NOMO-1 treated with dmso at 0.1 percent for 144 hours (cell line): ENCODE data around the gene STK16.

Experiments
- DNase-seq: peaks from one replicate; lab custom pipeline; 2025; ENCODE audit not compliant: unreplicated experiment; lab: John Stamatoyannopoulos, UW

STK16 gene

DNA sequence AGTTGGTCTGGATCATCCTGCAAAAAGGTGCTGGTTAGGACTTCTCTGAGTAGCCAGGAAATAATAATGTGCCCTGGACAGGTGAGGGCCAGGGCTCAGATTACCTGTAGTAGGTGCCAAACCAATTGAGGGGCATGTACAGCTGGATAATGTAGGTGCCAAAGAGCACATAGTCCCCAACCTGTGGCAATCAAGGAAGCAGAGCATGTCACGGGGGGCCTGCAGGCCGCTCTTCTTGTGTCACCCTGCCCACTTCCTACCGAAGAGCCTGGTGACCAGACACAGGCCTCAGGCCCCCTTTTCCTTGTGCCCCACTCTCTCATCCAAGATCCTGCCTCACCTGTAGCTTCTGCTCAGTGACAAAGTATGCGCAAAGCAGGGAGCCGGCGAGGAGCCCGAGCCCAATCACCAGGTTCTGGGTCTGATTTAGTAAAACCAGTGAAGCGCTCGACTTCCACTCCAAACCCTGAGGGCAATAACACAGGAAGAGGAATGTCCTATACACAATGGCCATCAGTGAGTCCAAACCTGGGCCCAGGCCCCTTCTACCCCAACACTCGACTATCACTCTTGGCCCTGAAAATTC is 31.7 kb upstream of the STK16 start:
- no peak for DNase-seq

DNA sequence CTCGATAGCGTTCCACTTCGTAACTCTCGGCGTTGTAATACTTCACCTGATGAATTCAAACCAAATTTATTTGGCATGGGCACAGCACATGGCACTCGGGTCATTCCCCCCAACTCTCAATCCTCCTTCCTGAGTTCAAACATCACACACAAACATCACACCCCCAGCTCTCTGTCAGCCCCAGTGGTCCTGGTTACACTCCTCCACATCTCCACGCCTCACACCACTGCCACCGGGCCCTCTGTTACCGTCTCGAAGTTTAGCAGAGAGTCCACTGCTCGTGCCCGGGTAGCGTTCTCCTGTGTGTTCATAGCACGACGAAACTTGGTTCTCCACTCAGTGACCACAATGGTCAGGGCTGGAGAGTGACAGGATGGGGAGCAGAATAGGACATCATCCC is 31.1 kb upstream of the STK16 start:
- DNase-seq, result no peak

DNA sequence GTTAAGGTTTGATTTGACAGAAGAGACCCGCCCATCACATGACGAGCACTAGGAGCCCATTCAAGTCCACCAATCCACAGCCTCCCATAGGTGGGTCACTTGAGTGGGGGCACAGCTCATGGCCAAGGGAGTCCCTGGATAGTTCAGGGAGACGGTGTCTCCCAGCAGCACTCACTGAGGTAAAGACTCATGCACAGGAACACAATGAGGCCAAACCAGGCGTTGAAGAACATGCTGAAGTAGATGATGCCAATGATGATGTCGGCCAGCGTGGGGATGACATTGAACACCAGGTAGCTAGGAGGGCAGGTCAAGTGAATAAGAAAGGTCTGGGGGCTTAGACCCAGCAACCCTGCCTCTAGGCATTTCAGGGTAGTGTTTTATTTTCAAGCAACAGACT is 30.5 kb upstream of the STK16 start:
- DNase-seq, result no peak

DNA sequence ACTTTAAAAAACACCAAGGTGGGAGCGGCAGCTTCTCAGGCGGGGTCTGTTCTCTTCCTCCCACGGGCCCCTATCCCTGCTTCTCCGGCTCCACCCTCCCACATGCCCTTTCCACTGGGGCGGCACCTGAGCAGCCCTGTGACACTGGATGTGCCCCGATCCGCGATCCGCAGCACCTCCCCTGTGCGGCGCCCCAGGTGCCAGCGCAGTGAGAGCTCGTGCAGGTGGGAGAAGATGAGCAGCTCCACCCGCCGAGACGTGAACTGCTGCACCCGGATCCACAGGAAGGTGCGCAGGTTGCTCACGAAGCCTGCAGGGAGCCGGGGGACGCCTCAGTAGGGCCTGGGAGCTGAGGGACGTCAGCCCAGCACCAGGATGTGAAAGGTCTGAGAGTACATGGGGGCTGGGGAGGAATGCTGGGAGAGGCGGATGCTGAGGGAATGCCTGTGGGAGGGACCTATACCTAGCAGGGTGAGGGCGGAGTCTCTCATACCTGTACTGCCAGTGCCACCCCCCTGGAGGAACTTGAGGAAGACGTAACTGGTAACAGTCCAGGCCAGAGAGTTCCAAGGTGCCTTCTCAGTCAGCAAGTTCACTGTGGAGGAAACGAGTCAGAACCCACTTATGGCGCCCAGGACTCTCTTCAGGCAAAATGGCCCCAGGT is 29.3 kb upstream of the STK16 start:
- no peak for DNase-seq

DNA sequence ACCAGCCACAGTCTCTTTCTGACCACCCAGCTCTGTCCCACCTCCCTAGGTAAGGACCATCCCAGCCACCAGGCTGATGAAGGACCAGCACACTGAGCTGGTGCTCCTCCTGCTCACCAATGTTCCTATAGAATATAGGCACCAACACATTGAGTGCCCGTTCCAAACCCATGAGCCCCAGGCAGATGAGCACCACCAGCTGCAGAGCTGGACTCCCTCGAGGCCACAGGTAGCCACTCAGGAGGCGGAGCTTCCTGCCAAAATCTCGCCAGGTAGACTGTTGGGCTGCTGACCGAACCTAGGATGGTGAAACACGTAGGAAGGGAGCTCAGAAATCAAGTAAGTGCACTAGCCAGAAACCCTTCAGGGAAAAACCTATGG is 28.8 kb upstream of the STK16 start:
- no peak for DNase-seq

DNA sequence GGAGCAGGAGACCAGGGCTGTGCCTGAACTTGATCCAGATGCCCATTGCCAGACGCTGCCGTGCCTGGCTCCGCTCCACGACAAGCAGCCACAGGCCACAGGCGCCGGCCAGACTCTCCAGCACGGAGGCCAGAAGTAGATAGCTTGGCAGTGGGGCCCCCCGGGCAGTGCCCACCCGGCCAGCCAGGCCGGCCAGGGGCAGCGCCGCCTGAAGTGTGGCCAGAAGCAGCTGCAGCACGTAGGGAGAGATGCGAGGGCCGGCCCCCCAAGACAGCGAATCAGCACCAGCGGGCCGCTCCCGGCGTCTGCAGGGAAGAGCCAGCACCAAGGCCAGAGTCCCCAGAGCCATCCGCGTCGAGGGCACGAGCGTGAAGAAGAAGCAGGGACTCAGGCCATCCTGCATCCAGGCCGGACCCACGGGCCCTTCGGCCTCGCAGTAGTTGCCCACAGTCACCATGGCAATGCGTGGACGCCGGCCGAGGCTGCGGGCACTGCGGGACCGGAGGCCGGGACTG is 27.0 kb upstream of the STK16 start:
- no peak for DNase-seq

DNA sequence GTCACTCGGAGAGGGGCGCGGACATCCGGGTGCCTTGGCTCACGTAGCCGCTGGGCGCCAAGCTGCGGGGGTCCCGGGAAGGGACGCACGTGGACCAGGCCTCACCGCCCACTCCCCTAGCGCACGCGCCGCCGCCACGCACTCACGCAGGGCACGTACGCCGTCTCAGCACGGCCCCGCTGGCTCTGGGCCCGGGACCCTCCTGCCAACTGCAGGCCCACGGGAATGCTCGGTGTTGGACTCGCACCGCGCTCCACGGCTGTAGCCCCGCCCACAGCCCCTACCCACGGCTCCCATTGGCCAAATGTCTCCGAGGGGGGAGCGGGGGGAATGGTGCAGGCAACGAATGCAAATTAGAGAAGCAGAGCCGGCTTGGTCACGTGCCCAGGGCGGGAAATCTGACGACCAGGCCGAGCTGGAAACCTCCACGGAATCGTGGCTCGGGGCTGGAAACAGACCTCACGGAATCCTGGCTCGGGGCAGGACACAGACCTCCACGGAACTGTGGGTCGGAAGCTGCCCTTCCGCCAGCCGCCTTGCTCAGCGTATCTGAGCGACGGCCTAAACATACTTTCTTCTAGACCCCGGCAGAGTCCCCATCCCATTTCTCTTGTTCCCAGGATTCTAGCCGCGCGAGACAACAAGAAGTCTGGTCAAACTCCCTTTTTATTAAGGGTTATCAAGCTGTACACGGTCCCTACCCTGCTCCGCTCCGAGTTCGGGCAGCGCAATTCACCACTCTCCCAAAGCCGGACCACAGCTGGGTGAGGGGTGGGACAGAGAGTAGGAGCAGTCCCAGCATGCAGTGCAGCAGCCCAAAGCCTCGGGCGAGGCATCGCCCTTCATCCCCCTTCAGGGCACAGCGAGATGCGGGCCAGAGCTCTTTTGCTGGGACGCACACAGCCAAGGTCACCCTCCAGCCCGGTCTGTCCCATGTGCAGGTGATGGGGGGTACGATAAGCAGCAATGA is 26.3 kb upstream of the STK16 start, which contains the start of gene ABCB6:
ABCB6 (minus strand) TSS at position 227 of the 970 bp plus-strand sequence. CDS start 285 bp downstream, outside the sequence.
- DNase-seq, result no peak

DNA sequence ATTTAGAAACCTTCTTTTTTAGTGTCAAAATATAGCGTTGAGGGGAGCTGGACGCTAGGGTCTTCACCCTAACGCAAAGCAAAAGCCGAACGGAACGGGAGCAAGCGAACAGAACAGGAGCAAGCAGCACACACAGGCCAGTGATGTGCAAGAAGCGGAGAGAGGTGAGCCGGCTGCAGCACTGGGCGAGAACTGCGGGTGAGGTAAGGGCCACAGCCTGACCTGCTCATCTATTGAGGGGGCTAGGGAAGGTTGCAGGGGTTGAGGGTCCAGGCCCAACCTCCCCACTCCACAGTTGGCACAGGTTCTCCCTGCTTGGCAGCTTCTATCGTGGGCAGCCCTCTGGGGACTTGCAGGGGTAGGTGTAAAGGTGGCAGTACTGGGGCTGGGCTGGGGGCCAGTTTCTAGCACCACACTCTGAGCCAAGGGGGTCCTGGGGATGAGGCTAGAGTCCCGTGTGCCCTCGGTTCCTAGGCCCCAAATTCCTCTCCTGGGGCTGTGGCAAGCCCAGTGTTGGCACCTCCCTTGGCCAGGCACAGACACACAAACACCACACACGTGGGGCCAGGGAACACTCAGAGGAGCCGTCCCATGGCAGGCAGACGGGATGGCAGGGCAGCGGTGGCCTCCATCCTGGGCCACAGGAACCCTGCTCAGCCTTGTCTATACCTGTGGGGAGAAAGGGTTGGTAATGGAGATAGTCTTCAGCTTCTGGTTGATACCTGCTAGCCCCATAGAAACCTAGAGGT is 25.3 kb upstream of the STK16 start:
- DNase-seq, result no peak

DNA sequence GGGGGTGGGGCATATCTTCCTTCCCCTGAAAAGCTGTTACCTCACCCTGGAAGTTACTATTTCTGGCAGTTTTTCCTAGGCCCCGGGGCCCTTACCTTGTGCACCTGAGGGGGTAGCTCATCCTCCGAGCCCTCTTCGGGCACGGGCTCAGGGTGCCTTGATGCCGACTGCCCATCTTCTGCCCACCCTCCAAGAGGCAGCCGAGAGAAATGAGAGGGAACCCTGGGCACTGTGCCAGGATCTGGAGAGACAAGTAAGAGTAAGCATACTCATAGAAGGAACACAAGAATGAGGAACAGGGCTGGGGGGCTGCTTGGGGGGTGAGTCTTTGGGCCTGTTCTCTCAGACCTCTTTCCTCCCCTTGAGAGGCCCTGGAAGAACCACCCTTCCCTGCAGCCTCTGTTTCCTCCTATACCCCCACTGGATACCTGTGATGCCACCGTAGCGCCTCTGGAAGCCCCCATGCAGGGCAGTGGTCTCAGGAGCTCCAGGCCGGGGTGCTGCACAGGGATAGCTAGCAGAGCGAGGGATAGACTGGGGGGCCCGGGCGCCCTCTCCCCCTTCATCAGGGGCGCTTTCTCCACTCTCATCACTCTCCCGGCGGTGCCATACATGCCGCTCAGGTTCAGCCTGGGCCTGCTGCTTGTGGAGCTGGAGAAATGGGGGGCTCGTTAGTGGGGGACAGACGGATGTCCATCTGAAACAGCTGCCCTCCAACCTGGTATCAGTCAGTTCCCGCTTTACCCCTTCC is 24.5 kb upstream of the STK16 start:
- no peak for DNase-seq

DNA sequence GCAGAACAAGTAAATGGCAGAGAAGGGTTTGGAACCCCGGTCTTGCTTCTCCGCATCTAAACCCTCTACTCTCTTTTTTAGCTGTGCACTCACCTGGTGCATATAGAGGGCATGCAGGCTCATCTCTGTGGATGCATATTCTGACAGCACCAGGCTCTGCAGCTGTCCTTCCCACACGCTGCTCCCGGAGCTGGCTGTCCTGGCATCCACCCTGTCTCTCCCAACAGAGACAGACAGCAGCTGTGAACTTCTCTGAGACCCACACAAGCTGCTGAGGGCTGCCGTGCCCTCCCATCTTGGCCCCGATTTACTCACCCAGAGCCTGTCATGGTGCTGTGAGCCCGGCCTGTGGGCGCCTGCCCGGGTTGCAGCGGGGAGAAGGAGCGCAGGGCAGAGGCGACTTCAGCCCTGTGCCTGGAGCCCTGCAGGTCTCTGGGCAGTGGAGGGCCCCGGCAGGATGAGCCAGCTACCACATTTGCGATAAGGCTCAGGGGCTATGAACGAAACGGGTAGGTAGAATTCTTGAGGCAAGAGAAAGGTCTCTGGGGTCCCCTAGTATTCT is 23.2 kb upstream of the STK16 start:
- DNase-seq, result no peak

DNA sequence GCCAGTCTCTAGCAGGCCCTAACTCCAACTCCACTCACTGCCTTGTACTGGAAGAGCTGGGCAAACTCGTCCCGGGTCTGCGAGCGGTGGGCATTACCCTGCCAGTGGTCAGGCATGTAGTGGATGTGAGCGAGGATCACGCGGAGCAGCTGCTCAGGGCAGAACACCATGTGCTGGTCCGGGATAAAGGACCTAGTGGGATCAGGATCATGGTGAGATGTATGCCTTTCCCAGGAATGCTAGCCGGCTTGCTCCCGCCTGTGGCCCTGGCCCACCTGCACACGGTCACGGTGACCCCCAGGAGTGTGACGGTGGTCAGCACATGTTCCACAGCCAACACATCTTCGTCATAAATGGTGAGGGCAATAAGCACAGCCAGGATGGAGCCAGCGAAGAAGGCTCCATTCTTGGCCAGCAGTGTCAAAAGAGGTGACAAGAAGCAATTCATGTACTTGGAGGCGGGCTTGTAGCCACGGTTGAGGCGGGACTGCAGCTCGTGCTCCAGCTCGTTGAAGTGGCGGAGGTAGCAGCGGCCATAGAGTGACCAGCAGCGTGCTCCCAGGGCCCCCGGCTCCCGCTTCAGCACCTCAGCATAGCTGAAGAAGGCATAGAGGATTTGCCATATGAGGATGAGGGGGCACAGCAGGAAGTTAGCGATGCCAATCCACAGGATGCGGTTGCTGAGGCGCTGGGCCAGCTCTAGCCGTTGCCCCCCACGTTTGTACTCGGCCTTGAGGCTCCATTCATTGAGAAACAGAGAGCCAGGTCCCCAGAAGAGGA is 21.3 kb upstream of the STK16 start:
- no peak for DNase-seq

DNA sequence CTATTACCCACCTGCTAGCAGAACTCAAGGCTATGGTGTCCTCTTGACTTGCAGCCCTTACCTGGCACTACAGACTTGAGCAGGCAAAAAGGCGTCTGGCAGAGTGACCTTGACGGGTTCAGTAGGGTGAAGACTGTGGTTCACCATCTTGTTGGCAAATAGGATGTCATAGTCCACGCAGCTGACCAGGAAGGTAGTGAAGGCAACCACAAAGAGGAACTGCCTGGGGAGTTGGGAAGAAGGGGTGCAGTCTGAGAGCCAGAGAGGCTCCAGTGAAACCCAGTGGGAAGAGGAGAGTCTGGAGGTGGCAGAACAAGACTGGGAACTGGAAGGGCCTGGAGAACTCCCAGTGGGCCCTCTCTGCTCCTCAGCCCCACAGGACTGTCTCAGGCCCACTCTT is 19.9 kb upstream of the STK16 start:
- DNase-seq, result peak; percentile 70

DNA sequence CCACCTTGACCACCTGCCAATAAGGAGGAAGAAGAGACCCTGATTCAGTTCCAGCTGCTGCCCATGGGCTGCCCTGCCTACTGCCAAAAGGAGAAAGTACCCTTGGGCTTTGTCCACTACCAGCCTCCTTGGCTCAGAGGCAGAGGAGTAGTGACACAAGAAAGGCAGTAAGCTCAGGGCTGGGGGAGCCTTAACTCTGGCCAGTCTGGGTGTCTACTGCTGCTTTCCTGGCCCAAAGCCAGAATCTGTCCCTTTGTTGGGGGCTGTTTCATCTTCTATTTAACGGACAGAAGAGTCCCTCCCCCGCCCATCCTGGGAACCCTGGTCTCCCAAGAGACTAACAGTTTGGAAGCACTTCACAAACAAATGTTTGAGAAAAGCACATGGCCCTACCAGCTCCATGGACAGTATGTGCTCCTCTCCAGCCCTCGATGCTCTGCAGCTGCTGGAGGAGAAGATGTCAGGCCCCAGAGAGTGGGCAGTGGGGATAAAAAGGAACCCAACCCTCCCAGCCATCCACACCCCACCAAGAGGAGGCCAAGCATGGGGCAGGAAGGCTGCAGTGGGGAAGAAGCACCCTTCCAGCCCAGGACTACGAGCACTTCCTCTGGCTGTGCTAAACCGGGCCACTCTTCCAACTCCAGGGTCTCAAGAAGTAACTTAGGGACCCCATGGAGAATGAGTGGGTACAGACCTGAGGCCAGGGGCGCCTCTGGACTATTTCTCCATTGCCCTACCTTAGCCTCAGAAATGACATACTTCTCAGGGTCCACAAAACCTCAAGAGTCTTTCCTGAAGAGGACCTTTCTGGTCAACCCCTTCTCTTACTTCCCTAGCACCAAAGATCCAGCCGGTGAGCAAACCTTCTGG is 17.0 kb upstream of the STK16 start:
- DNase-seq, result no peak

DNA sequence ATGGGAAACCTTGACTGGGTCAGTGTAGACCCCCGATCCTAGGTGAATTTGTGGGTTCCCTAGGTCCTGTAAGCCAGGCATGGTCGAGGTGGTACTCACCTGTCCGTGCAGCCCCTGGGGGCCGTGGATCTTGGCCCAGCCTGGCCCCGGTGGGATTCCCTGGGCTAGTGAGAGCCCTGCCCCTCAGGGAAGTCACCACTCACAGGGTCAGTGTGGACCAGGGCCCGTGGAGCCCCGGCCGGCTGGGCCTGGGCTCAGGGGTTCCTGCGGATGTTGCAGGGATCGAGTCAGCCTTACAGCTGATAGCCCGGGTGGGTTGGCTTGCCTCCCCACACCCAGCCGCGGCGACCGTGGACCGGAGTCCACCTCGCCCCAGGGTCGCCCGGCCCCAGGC is 16.4 kb upstream of the STK16 start:
- no peak for DNase-seq

DNA sequence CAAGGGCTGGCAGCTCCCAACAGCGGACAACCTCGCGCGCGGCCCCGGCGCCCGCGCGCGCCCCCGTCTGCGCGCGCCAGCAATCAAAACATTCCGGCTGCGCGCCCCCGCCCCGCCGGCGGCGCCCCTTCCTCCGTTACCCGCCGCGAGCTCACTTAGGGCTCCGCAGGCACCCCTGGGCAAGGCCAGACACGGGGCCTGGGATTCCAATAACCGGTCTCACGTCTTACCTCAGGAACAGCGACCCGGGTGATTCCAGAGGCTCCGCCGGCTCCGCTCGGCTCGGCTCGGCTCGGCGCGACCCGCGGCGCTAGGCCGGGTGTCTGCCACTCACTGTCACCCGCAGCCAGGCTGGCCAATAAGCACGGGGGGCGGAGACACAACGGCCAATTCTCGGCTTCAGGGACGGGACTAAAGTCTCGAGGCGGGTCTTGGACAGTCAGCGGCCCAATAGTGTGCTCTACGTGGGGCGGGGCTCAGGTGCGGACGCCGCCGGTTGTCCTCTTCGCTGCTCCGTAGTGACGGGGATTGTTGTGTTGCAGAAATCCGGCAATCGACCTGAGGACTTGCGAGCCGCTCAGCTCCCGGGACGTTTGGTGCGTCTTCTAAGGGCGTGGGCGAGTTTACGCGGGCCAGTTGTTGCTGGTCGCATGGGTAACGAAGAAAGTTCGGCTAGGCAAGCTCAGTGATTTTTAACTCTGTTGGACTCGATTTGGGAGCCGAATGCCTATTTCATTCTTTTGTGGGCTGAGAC is 15.8 kb upstream of the STK16 start, which contains the start of the genes ANKZF1 and ATG9A:
ANKZF1 (plus strand) TSS at position 502 of the 754 bp plus-strand sequence. CDS start 452 bp downstream, outside the sequence.
ATG9A (minus strand) TSS at position 332 of the 754 bp plus-strand sequence. CDS start 1,612 bp downstream, outside the sequence.
- DNase-seq, result peak; percentile 99

DNA sequence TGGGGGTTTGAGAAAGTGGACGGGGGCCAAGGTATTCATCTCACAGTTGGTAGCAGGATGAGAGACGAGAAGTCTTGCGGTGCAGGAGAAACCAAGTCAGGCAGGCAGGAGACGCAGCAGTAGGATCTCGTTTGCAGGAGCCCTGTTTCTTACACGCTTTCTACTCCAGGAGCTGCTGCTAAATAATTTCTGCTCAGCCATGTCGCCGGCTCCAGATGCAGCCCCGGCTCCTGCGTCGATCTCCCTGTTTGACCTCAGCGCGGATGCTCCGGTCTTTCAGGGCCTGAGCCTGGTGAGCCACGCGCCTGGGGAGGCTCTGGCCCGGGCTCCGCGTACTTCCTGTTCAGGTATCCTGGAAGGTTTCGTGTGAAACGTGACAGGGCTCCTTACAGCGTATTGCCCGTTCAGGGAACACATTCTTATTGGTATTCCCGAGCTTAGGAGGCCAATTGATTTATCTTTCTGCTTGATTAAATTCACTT is 15.2 kb upstream of the STK16 start:
- DNase-seq, result peak; percentile 42

DNA sequence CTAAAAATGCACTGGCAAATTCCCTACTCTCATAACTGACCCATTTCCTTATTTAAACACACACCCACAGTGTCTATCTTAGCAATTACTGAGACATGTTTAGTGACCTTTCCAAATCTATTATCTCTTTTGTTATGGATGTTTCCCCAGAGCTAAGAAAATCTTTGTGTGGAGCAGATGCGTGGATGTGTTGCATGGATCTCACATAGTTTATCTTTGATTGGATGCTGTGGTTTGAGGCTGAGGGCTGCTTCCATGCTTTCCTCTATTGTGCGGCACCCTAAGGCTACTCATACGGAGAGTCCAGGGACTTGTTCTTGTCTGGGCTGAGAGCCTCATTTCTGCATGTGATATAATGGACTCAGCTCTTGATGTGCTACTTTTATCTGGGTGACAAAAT is 10.9 kb upstream of the STK16 start:
- DNase-seq, result no peak
